ENCODE data around the gene GRM2.
A peak's percentile ranks its signal among the peaks of the same experiment; 100 is the strongest.

Gene GRM2

GRCh38 chr3:51706788-51707731, at the start of gene GRM2:
Gene GRM2 (plus strand): TSS chr3:51707068. CDS start chr3:51708984, 1,916 bp downstream.
- peak; percentile 54 for DNase-seq

DNA sequence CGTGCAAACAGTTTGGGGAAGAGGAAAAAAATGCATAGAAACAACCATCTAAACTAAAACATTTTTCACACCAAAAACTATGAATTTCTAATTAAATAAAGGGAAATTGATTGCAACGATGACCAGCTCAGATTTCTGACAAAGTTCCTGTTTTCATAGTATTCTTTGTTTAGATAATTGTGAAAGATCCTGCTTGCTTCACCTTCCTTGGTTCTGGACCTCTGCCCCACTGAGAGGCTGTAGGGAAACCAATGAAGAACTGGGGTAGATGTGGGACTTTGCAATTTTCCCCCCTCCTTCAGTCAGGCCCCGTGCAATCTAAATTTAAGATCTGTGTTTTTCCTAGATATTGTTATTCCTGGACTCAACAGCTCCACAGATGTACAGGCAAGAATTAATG, 49.6 kb upstream of the GRM2 start:
- no peak for DNase-seq

DNA sequence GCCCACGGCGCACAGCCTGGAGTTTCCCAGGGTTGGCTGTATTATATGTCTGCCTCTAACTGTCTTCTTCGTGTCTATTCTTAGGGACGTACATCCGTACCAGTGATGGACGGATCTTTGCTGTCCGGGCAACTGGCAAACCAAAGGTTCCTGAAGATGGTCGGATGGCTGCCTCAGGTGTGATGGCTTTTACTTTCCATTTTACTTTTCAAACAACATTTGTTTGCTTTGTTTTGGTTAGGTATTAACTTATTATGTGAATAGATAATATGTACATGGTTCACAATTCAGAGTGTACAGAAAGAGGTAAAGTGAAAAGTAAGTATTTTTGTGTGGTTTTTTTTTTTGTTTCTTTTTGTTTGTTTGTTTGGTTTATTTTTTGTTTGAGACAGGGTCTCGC, 46.9 kb upstream of the GRM2 start:
- DNase-seq: no peak

GRCh38 chr3:51662456-51662855, 44.4 kb upstream of the GRM2 start:
- DNase-seq: no peak

DNA sequence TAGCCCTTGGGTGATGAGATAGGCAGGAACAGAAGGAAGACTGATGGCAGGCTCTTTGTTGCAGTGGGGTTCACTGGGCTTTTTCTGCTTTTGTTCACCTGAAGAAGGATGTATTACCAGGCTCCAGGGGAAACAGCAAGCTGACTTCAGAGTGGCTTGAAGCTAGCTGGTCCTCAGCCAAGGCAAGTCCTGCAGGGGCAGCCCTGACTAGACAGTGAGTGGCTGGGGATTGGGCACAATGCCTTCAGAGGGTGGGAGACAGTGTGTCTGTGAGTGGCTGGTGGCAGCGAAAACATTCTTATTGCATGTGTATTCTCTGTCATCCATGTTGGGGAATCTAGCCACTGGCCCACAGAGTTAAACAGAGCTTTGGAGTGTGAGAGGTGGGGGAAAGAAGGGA, 38.1 kb upstream of the GRM2 start:
- DNase-seq: no peak

- peak; percentile 46 for DNase-seq
These were observed 37.4 kb upstream of the GRM2 start for GRCh38 chr3:51669241-51670052.

- DNase-seq: no peak
These were observed 36.6 kb upstream of the GRM2 start for GRCh38 chr3:51670053-51670822.

- peak; percentile 41 for DNase-seq
These were observed 35.8 kb upstream of the GRM2 start, which contains the start of gene TEX264 for GRCh38 chr3:51670823-51671733. Gene TEX264 (plus strand): TSS chr3:51671252. CDS start chr3:51674305, 3,053 bp downstream.

GRCh38 chr3:51671734-51672475, 35.0 kb upstream of the GRM2 start:
- peak; percentile 11 for DNase-seq

DNA sequence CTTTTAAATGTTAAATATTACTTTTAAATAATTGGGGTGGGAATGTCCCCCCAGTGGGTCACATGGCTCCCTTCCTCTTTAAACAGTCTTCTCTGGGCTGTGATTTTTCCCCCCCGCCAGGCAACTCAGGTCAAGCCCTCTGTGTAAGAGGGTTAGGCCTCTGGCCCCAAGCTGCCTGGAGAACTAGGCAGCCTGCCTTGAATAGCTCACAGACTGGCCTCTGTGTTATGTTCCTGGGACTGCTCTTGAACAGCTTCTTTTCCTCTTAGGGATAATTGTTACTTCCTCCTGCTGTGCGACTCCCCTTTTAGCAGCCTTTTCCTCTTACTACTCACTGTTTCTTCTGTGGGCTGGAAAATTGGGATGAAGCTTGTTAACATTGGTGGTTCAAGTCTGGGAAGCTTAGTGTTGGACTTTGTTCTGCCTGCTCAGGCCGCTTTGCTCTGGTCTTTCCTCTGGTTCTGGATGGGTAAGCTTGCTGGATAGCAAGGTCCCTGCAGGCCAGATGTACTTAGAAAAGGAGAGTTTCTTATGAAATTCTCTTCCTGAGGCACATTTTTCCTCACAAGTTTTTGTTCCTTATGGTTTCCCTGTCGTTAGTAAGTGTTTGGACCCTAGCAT, 33.6 kb upstream of the GRM2 start:
- no peak for DNase-seq

- no peak for DNase-seq
These were observed 32.8 kb upstream of the GRM2 start for GRCh38 chr3:51673802-51674654.

DNA sequence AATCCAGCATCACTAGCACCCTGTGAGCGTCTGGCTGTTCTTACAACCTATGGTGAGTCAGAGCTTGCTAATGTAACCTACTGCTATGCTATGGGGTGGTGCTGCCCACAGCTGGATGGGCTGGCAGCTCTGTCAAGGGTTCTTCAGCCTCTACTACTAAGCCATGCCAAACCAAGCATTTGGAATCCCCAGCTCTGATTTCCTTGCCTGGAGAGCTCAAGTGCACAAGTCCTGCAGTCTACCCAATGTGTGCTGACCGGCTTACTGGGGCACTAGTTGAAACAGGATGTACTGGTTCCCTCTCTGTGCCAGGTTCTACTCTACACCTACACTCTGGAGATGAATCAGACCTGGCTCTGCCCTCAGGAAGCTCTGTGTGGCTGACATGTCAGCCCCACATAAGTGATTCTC, 31.7 kb upstream of the GRM2 start:
- DNase-seq: peak; percentile 5

DNA sequence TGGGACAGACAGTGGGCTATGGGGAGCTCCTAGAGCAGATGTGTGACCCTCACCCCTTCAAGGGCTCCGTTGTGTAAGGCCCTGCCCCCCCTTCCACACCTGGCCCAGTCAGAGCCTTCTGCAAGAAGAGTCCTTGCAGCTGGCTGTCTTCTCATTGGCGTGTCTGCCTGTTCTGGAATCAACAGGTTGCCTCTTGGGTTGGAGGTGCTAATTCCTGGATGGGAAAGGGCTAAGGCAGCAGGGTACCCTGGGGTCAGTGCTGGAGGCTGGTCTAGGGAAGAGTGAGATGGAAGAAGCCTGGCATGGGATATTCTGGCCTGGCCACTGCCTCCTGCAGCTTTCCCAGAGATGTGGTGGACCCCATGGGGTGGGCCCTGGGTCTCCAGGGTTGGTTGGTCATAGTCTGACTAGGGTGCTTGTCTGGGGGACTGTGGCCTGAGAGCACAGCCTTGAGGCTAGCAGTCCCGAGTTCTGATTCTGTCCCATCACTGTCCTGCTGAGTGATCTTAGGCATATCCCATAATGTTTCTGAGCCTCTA, 30.7 kb upstream of the GRM2 start:
- no peak for DNase-seq

DNA sequence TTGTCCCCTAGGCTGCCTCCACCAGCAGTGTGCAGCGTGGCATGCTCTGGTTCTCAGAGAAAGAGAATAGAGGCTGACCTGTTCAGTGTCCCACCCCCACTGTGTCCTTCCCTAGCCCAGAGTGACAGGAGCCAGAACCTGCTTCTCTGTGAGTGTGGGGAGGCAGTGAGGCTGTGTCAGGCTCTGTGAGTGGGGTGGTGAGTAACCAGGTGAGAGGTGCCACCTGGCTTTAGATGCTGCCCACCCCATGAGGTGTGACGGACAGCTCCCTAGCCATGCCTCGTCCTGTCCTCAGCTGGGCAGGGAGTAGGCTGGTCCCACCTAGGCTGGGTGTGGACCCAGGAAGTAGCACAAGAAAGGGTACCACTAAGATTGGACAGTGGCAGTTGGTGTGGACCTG, 29.5 kb upstream of the GRM2 start:
- no peak for DNase-seq

DNA sequence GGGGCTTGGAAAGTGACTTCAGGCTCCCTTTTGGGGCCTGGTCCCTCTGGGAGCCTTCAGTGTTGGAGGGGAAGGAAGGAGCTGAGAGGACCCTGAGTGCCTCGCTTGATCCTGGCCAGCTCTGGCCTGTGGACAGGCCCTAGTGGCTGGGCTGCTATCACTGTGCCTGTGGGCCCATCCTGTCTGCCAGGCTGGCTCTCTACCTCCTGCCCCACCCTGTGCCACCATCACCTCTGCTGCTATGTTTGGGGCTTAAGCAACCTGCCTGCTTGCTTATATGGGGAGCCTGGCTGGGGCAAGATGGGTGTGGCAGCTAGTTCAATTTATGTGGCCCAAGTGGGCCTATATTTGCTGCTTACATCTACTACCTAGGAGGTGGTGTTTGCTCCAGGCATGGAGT, 28.7 kb upstream of the GRM2 start:
- no peak for DNase-seq

- no peak for DNase-seq
These were observed 28.2 kb upstream of the GRM2 start for GRCh38 chr3:51678641-51679040.

DNA sequence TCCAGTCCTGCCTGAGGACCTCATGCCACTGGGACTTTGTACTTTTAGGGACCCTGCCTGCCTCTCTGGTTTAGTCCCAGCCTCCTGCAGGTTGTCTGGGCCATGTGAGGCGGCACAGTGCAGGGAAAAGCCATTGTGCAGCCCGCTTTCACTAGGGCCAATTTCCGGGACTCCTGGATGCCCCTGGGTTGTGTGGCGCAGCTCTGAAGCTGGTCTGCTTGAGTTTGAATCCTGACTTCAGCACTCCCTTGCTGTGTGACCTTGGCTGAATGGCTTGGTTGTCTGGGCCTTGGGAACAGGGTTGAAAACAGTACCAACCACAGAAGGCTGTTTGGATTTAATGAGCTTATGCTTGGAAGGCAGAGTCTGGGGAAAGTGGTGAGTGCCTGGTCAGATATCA, 27.6 kb upstream of the GRM2 start:
- no peak for DNase-seq

- DNase-seq: no peak
These were observed 27.1 kb upstream of the GRM2 start for GRCh38 chr3:51679777-51680176.

GRCh38 chr3:51680196-51680595, 26.7 kb upstream of the GRM2 start:
- no peak for DNase-seq
